Uterus (tissue), 4 donors: ENCODE data around the gene MYBPC2. TPM values are rescaled to one million over a fixed set of nuclear protein-coding genes. Genes with fewer than 3 reads are reported as not detected.

Experiments
- DNase-seq, 2 donors: peaks; one replicate each; pipeline ENCODE4 v3.0.0-alpha.2; 2019 to 2020
- H3K27ac ChIP-seq, 2 donors: fragments of 200-600 bp; sonication (generic); 1 replicate in 1 of 2; 2 replicates in 1 of 2; pipeline ENCODE4 v1.5.1; 2016 to 2018
- H3K27me3 ChIP-seq, 2 donors: fragments of 200-600 bp; sonication (generic); one replicate each; pipeline ENCODE4 v1.5.1; 2018 to 2019; ENCODE audit warnings: control low read depth in 1 of 2
- H3K36me3 ChIP-seq, 2 donors: fragments of 200-600 bp; sonication (generic); one replicate each; pipeline ENCODE4 v1.5.1; 2019; ENCODE audit warnings: control low read depth in 1 of 2
- H3K4me1 ChIP-seq, 2 donors: fragments of 200-600 bp; sonication (generic); one replicate each; pipeline ENCODE4 v1.5.1; 2018 to 2019; ENCODE audit warnings: control low read depth in 1 of 2
- H3K4me3 ChIP-seq, 2 donors: fragments of 200-600 bp; sonication (generic); 1 replicate in 1 of 2; 2 replicates in 1 of 2; pipeline ENCODE4 v1.5.1; 2018 to 2019; ENCODE audit warnings: mild to moderate bottlenecking in 1 of 2
- H3K9me3 ChIP-seq, 2 donors: fragments of 200-600 bp; sonication (generic); one replicate each; pipeline ENCODE4 v1.5.1; 2019; ENCODE audit warnings: control low read depth in 1 of 2
- CTCF ChIP-seq, 4 experiments: fragments of 200-600 bp in 2 of 4; fragments of 450-650 bp in 2 of 4; sonication (generic) in 2 of 4; IDR thresholded peaks; one replicate each; pipeline ENCODE4 v1.5.1; 2016 to 2019; ENCODE audit warnings: antibody characterized with exemption in 4 of 4, mild to moderate bottlenecking in 2 of 4, moderate library complexity in 1 of 4
- POLR2A ChIP-seq, 2 donors: fragments of 450-650 bp; IDR thresholded peaks; one replicate each; pipeline ENCODE4 v1.6.1; 2016; ENCODE audit warnings: antibody characterized with exemption in 2 of 2, mild to moderate bottlenecking in 1 of 2, moderate library complexity in 1 of 2
- intact Hi-C: fragments of 100-400 bp; cut with DNase I; formaldehyde crosslinking; loops from one replicate; pipeline ENCODE4 v1.15.1; 2023; ENCODE audit warnings: low total_unique reads
- total RNA-seq, 4 donors: library from RNA; depleted of rRNA in 3 of 4; stranded (reverse); fragments of >200 nt in 3 of 4; gene quantifications; one replicate each; pipeline versions ENCODE4 v1.1.0 to v1.2.4, GENCODE V29; 2014 to 2023
- donor health status: DM: yes; HTN: yes; CAD: no.

MYBPC2 gene
- total RNA-seq, 4 donors from 2014 or later = 0.24 to 0.28 TPM; not detected in 2

GRCh38 chr19:50416034-50416977 lies 16.4 kb upstream of the MYBPC2 start:
- Histone ChIP-seq H3K27ac (no peak overlapping the region), H3K36me3 (no peaks in the 10 kb centered on the region), H3K27me3 (peaks cover 0 to 22% of the 10 kb centered on the region in 2 donors), H3K4me1 (no peaks in the 10 kb centered on the region), H3K9me3 (no peaks in the 10 kb centered on the region), H3K4me3 (no peak overlapping the region)
- no peak for DNase-seq
- TF ChIP-seq CTCF (IDR thresholded peaks at IDR 0.05) = no peak
- TF ChIP-seq POLR2A (IDR thresholded peaks at IDR 0.05) = no peak
- intact Hi-C loops = no loop called here

- DNase-seq = no peak
- Histone ChIP-seq H3K4me3 (no peak overlapping the region), H3K9me3 (no peaks in the 10 kb centered on the region), H3K27ac (no peak overlapping the region), H3K27me3 (peaks cover 0 to 22% of the 10 kb centered on the region in 2 donors), H3K4me1 (no peaks in the 10 kb centered on the region), H3K36me3 (no peaks in the 10 kb centered on the region)
- intact Hi-C loops = no loop called here
- TF ChIP-seq CTCF (IDR thresholded peaks at IDR 0.05) (no peak), POLR2A (IDR thresholded peaks at IDR 0.05) (no peak)
These were observed 15.3 kb upstream of the MYBPC2 start for GRCh38 chr19:50417111-50418081.

DNA sequence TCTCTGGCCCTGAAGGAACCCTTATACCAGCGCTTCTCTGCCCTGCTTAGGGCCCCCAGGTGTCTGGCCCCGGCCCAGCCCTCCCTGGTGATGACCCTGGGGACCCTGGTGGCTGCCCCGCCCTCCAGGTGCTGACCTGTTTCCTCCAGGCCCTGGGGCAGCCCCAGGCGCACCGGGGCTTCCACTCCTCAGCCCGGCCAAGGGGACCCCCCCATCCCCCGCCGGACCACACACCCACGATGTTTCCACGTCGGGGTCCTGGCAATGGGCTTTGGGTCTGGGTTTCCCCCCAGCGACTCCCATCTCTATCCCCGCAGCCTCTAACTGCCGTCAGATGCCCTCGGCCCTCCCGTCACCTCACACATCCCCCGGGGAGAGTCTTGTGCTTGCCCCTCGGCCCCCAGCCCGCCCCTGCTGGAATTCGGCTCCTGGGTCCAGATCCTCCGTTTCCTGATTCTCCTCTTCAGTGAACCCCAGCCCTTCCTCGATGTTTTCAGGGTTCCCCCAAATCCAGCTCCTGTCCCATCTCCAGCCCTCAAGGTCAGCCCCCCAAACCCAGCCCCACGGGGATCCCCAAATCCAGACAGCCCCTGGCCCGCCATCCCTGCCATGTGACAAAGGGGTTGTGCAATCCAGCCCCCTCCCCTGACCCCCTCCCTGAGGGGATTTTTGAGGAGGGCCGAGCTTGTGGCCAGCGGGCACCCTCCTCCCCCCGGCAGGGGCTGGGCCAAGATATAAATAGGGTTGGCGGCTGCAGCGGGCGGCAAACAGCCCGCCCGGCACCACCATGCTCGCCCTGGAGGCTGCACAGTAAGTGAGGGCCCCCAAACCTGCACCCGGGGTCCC lies 14.3 kb upstream of the MYBPC2 start, which contains the start of gene SPIB:
SPIB (plus strand) TSS at position 763 of the 846 bp plus-strand sequence; CDS start at position 788, 25 bp downstream.
- no peaks in the 10 kb centered on the region for H3K36me3 ChIP-seq
- no peaks in the 10 kb centered on the region for H3K9me3 ChIP-seq
- TF ChIP-seq POLR2A (IDR thresholded peaks at IDR 0.05) (no peak), CTCF (IDR thresholded peaks at IDR 0.05) (no peak)
- H3K4me1 ChIP-seq = no peaks in the 10 kb centered on the region
- H3K27me3 ChIP-seq = peaks cover 0 to 22% of the 10 kb centered on the region in 2 donors
- intact Hi-C loops = no loop called here
- H3K4me3 ChIP-seq = no peak within 1 kb of the TSS
- H3K27ac ChIP-seq = no peak within 1 kb of the TSS
- no peak for DNase-seq

DNA sequence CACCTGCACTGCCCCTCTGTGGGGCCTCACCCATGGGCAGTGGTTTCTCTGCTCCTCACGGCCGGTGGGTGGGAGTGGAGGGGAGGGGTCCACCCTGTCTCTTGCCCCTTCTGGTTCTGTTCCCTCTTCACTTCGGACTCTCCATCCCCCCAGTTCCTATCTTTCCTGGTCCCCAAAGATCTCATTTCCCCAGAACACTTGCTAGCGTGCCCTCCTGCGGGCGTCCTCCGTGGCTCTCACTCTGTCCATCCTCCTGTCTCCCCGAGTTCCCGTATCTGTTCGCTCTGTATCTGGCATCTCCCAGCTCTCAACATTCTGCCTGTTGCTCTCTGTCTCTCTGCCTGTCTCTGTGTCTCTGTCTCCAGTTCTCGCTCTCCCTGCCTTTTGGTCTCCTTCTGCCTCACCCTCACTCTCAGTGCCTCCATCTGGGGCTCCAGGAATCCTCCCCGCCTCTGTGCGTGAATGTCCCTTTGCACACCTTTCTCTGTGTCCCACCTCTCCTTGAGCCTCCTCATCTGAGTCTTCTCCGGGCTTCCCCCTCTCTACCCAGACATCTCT lies 13.6 kb upstream of the MYBPC2 start:
- Histone ChIP-seq H3K27me3 (peaks cover 0 to 22% of the 10 kb centered on the region in 2 donors), H3K4me1 (no peaks in the 10 kb centered on the region), H3K4me3 (no peak overlapping the region), H3K27ac (no peak overlapping the region), H3K9me3 (no peaks in the 10 kb centered on the region), H3K36me3 (no peaks in the 10 kb centered on the region)
- TF ChIP-seq POLR2A (IDR thresholded peaks at IDR 0.05) (no peak), CTCF (IDR thresholded peaks at IDR 0.05) (no peak)
- intact Hi-C loops = no loop called here
- DNase-seq = no peak
